IPS-18c (cell line): Measurements from ENCODE around the gene AUTS2.

ENCODE experiments used
- H3K4me3 ChIP-seq: 2 replicates; pipeline ENCODE4 v1.7.0; 2013; ENCODE audit warnings: low read depth, mild to moderate bottlenecking, low read length, moderate library complexity; ENCODE audit not compliant: insufficient read depth
- H3K9me3 ChIP-seq: one replicate; pipeline ENCODE4 v1.6.1; 2013; ENCODE audit warnings: mild to moderate bottlenecking, low read length, moderate library complexity; ENCODE audit not compliant: control insufficient read depth, insufficient read depth

Gene AUTS2

GRCh38 chr7:70665997-70666396 lies 1067.7 kb downstream of the AUTS2 start:
- Histone ChIP-seq H3K9me3 (no peaks in the 10 kb centered on the region), H3K4me3 (no peak overlapping the region)

GRCh38 chr7:70667406-70667805 lies 1069.1 kb downstream of the AUTS2 start:
- no peaks in the 10 kb centered on the region for H3K9me3 ChIP-seq
- H3K4me3 ChIP-seq: no peak overlapping the region

- no peak overlapping the region for H3K4me3 ChIP-seq
- no peaks in the 10 kb centered on the region for H3K9me3 ChIP-seq
These were observed 1070.5 kb downstream of the AUTS2 start for GRCh38 chr7:70668606-70669358.

GRCh38 chr7:70669854-70670253 lies 1071.6 kb downstream of the AUTS2 start:
- H3K9me3 ChIP-seq: no peaks in the 10 kb centered on the region
- H3K4me3 ChIP-seq: no peak overlapping the region

GRCh38 chr7:70670288-70670687 lies 1072.0 kb downstream of the AUTS2 start:
- Histone ChIP-seq H3K4me3 (no peak overlapping the region), H3K9me3 (no peaks in the 10 kb centered on the region)

- H3K9me3 ChIP-seq: no peaks in the 10 kb centered on the region
- no peak overlapping the region for H3K4me3 ChIP-seq
These were observed 1075.7 kb downstream of the AUTS2 start for GRCh38 chr7:70673778-70674570.

- H3K9me3 ChIP-seq: no peaks in the 10 kb centered on the region
- H3K4me3 ChIP-seq: no peak overlapping the region
These were observed 1076.3 kb downstream of the AUTS2 start for GRCh38 chr7:70674571-70675010.

GRCh38 chr7:70676243-70676642 lies 1078.0 kb downstream of the AUTS2 start:
- Histone ChIP-seq H3K4me3 (no peak overlapping the region), H3K9me3 (no peaks in the 10 kb centered on the region)

- no peak overlapping the region for H3K4me3 ChIP-seq
- no peaks in the 10 kb centered on the region for H3K9me3 ChIP-seq
These were observed 1080.5 kb downstream of the AUTS2 start for GRCh38 chr7:70678621-70679251.

GRCh38 chr7:70679661-70680060 lies 1081.4 kb downstream of the AUTS2 start:
- H3K9me3 ChIP-seq: no peaks in the 10 kb centered on the region
- H3K4me3 ChIP-seq: no peak overlapping the region

- Histone ChIP-seq H3K4me3 (no peak overlapping the region), H3K9me3 (no peaks in the 10 kb centered on the region)
These were observed 1082.0 kb downstream of the AUTS2 start for GRCh38 chr7:70680306-70680705.

GRCh38 chr7:70680743-70681468 lies 1082.6 kb downstream of the AUTS2 start:
- no peaks in the 10 kb centered on the region for H3K9me3 ChIP-seq
- H3K4me3 ChIP-seq: no peak overlapping the region

- Histone ChIP-seq H3K4me3 (no peak overlapping the region), H3K9me3 (no peaks in the 10 kb centered on the region)
These were observed 1083.4 kb downstream of the AUTS2 start for GRCh38 chr7:70681469-70682350.

- H3K4me3 ChIP-seq: no peak overlapping the region
- H3K9me3 ChIP-seq: no peaks in the 10 kb centered on the region
These were observed 1085.9 kb downstream of the AUTS2 start for GRCh38 chr7:70684173-70684572.

- Histone ChIP-seq H3K9me3 (no peaks in the 10 kb centered on the region), H3K4me3 (peak overlapping the region; percentile 87)
These were observed 1095.0 kb downstream of the AUTS2 start for GRCh38 chr7:70693321-70693685.

- peak overlapping the region; percentile 87 for H3K4me3 ChIP-seq
- H3K9me3 ChIP-seq: no peaks in the 10 kb centered on the region
These were observed 1095.6 kb downstream of the AUTS2 start for GRCh38 chr7:70693686-70694433.
